Gastroesophageal sphincter (tissue), 3 donors: ENCODE data around the gene ZNF248.

Experiments
- CTCF ChIP-seq, 4 experiments: fragments of 200-600 bp in 2 of 4; fragments of 450-650 bp in 2 of 4; sonication (generic) in 1 of 4; IDR thresholded peaks; one replicate each; pipeline ENCODE4 v1.5.1; 2017 to 2019; ENCODE audit warnings: antibody characterized with exemption in 4 of 4, mild to moderate bottlenecking in 2 of 4, moderate library complexity in 2 of 4
- EP300 ChIP-seq: sonication (generic); formaldehyde crosslinking; IDR thresholded peaks from one replicate; pipeline ENCODE4 v1.6.1; 2017; ENCODE audit warnings: antibody characterized with exemption, mild to moderate bottlenecking
- POLR2A ChIP-seq, 2 donors: fragments of 450-650 bp; IDR thresholded peaks; one replicate each; pipeline ENCODE4 v1.6.1; 2017; ENCODE audit warnings: antibody characterized with exemption in 2 of 2, mild to moderate bottlenecking in 2 of 2, moderate library complexity in 1 of 2
- POLR2AphosphoS5 ChIP-seq: sonication (generic); formaldehyde crosslinking; IDR thresholded peaks from one replicate; pipeline ENCODE4 v1.6.1; 2017; ENCODE audit warnings: antibody characterized with exemption

GRCh38 chr10:37760817-37761216 lies 96.6 kb downstream of the ZNF248 start:
- TF ChIP-seq CTCF (IDR thresholded peaks at IDR 0.05): no peak
- no peak for TF ChIP-seq POLR2AphosphoS5
- TF ChIP-seq POLR2A (IDR thresholded peaks at IDR 0.05): no peak
- TF ChIP-seq EP300: no peak
